ENCODE measurements around the gene MTCH1. TPM values are rescaled to one million over a fixed set of nuclear protein-coding genes. Genes with fewer than 3 reads are reported as not detected.

Gene MTCH1
- total and polyA plus RNA-seq, 9 of the 15 experiments (the other 6 are each of a cell fraction or from before 2014, with no cell fraction given), result 7.9 to 161 (median 118) TPM

DNA sequence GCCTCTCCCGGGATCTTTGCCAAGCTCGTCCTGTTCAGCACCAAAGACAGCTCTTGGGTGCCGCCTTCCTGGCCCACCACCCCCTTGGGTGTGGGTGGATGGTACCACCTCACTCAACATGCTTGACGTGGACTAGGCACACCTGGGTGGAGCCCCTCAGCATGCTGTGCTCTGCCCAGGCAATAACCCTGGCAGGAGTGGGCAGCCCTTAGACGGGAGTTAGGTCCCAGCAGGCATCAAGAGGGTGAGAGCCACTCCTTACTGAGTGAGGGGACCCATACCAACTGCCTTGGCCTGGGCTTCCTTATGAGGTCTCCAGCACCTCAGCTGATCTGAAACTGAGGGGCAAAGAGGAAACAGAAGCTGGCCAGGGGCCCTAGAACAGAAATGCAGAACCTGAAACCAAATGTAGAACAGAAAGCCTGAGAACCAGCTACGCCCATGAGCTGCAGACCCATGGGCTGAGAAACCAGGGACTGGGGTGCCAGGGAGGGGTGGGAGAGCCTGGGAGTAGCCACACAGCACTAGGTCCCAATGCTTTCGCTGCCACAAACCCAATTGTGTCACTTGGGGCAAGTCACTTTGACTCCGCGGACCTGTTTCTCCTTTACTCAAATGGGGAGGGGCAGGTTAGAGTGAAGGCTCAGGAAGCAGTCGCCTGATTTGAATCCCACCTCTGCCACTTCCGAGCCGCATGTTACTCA lies 21.5 kb upstream of the MTCH1 start:
- intact Hi-C loops (cut with micrococcal nuclease) (loop anchor here (10.0 kb wide), 1 partner anchor 393 kb away; no protein-coding TSS in a partner anchor), in situ Hi-C loops (cut with MboI) (loop anchor here (25.0 kb wide), 1 partner anchor 1480 kb away; no protein-coding TSS in a partner anchor)
- no peak overlapping the region for H3K27ac ChIP-seq (ENCODE audit: extremely low read depth, low read depth, low read length)
- H3K9me3 ChIP-seq (replicated peaks; ENCODE audit: control insufficient read depth, insufficient read depth, low read depth, low read length), result no peaks in the 10 kb centered on the region
- DNase-seq (ENCODE audit: extremely low read depth in 1 of 4, low spot score in 3 of 4) (no peak), FAIRE-seq (no peak), ATAC-seq (no peak)
- POLR2A ChIA-PET, result interaction anchor here (0.6 to 2.1 kb wide), 8 partner anchors 11 to 876 kb away, joined by 3 to 14 read pairs (median 4); no protein-coding TSS in a partner anchor
- CTCF ChIA-PET (ENCODE audit: low intra/inter-chr PET ratio), result interaction anchor here (1.4 kb wide), 1 partner anchor 11 kb away, joined by 3 read pairs; no protein-coding TSS in a partner anchor
- H4K20me1 ChIP-seq (replicated peaks; ENCODE audit: control insufficient read depth, insufficient read depth, low read length), result peaks cover 3% of the 10 kb centered on the region; the same call in 1 of the 2 replicates
- peaks cover 14 to 56% of the 10 kb centered on the region in 2 experiments; a peak in 4 of 5 replicates for H3K27me3 ChIP-seq (ENCODE audit: control insufficient read depth in 2 of 2, insufficient read depth in 2 of 2, low read length in 2 of 2)
- no peak overlapping the region for H2AFZ ChIP-seq (ENCODE audit: low read depth, low read length)
- no peaks in the 10 kb centered on the region for H3K36me3 ChIP-seq (ENCODE audit: control insufficient read depth, insufficient read depth, low read length)
- no peak overlapping the region for H3K4me2 ChIP-seq (ENCODE audit: insufficient read depth, low read length)
- H3K9ac ChIP-seq (ENCODE audit: insufficient read depth in 1 of 2, low read depth in 2 of 2, low read length in 2 of 2), result 0 out of 4 replicates have a peak overlapping the region, but pooled peaks of 1 of the 2 experiments have one; percentile 8
- H3K4me1 ChIP-seq (replicated peaks in 1 of 2; ENCODE audit: control insufficient read depth in 2 of 2, insufficient read depth in 2 of 2, low read length in 2 of 2), result peaks cover 2 to 16% of the 10 kb centered on the region in 2 experiments; a peak in 4 of 5 replicates
- no peak overlapping the region for H3K4me3 ChIP-seq
- TF ChIP-seq TRIM28 (IDR thresholded peaks at IDR 0.05) (no peak), NFIC (IDR thresholded peaks at IDR 0.05) (peak; percentile 56), MIER1 (IDR thresholded peaks at IDR 0.05; ENCODE audit: low read depth) (peak; percentile 88), REST (IDR thresholded peaks at IDR 0.05; ENCODE audit: borderline replicate concordance) (peak; percentile 93), REST (CRISPR knock-in tag; IDR thresholded peaks at IDR 0.05; ENCODE audit: low read depth) (peak; percentile 71), NFXL1 (CRISPR knock-in tag; IDR thresholded peaks at IDR 0.05) (no peak), EHMT2 (IDR thresholded peaks at IDR 0.05) (peak; percentile 93)
- no TSS peak for BruUV-seq (replicated peaks)
- H3K9me1 ChIP-seq (ENCODE audit: control insufficient read depth, insufficient read depth, low read length), result no peaks in the 10 kb centered on the region
- H3K79me2 ChIP-seq (ENCODE audit: control insufficient read depth, insufficient read depth, low read length), result no peaks in the 10 kb centered on the region
- WGBS (ENCODE audit: insufficient coverage, low coverage, missing lambda C conversion rate), result 12% methylated on average over 12 of the region's 12 CpGs
